Testis (tissue), 2 donors: ENCODE measurements around the gene EOGT.

ENCODE experiments used
- POLR2A ChIP-seq: fragments of 450-650 bp; IDR thresholded peaks from one replicate; pipeline ENCODE4 v1.6.1; 2017; ENCODE audit warnings: antibody characterized with exemption, mild to moderate bottlenecking, moderate library complexity
- TF ChIP-seq, protein P1 (sequence below), 3 experiments: fragments of 450-650 bp in 2 of 3; fragments of 200-600 bp in 1 of 3; sonication (generic) in 1 of 3; IDR thresholded peaks; one replicate each; pipeline ENCODE4 v1.5.1; 2016 to 2019; ENCODE audit warnings: antibody characterized with exemption in 3 of 3, mild to moderate bottlenecking in 2 of 3, moderate library complexity in 1 of 3

DNA sequence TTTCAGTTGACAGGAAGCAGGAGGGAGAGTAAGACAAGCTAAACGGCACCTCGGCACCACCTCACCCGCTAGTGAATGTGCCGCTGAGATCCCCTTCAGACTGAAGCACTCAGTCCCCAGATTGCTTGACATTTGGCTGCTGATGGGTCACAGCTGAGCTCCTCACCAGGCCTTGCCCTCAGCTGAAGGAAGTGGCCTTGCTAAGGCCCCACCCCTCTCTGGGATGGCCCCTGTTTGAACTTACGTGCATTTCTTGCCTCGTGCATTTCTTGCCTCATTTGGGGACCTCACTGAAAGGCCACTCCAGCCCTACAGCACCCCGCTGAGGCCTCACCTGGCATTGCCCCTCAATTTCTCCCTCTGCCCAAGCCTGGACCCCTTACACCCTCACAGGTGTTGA, 39.8 kb downstream of the EOGT start:
- TF ChIP-seq, protein P1, sequence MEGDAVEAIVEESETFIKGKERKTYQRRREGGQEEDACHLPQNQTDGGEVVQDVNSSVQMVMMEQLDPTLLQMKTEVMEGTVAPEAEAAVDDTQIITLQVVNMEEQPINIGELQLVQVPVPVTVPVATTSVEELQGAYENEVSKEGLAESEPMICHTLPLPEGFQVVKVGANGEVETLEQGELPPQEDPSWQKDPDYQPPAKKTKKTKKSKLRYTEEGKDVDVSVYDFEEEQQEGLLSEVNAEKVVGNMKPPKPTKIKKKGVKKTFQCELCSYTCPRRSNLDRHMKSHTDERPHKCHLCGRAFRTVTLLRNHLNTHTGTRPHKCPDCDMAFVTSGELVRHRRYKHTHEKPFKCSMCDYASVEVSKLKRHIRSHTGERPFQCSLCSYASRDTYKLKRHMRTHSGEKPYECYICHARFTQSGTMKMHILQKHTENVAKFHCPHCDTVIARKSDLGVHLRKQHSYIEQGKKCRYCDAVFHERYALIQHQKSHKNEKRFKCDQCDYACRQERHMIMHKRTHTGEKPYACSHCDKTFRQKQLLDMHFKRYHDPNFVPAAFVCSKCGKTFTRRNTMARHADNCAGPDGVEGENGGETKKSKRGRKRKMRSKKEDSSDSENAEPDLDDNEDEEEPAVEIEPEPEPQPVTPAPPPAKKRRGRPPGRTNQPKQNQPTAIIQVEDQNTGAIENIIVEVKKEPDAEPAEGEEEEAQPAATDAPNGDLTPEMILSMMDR (IDR thresholded peaks at IDR 0.05): no peak
- TF ChIP-seq POLR2A: no peak
